ENCODE data around the gene BIN1.

- no peak for TF ChIP-seq POLR2A (IDR thresholded peaks at IDR 0.05)
- TF ChIP-seq, protein P1, sequence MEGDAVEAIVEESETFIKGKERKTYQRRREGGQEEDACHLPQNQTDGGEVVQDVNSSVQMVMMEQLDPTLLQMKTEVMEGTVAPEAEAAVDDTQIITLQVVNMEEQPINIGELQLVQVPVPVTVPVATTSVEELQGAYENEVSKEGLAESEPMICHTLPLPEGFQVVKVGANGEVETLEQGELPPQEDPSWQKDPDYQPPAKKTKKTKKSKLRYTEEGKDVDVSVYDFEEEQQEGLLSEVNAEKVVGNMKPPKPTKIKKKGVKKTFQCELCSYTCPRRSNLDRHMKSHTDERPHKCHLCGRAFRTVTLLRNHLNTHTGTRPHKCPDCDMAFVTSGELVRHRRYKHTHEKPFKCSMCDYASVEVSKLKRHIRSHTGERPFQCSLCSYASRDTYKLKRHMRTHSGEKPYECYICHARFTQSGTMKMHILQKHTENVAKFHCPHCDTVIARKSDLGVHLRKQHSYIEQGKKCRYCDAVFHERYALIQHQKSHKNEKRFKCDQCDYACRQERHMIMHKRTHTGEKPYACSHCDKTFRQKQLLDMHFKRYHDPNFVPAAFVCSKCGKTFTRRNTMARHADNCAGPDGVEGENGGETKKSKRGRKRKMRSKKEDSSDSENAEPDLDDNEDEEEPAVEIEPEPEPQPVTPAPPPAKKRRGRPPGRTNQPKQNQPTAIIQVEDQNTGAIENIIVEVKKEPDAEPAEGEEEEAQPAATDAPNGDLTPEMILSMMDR (IDR thresholded peaks at IDR 0.05), result no peak
Observed at GRCh38 chr2:127055786-127056076, 51.2 kb downstream of the BIN1 start.
